LNCaP clone FGC (cell line): Measurements from ENCODE around the gene GALNT8.

Source experiments
- DNase-seq: peaks from one replicate; pipeline ENCODE4 v3.0.0-alpha.2; 2011; ENCODE audit warnings: low read depth
- H3K4me3 ChIP-seq: 2 replicates; pipeline ENCODE4 v1.5.1; 2011; ENCODE audit warnings: mild to moderate bottlenecking, low read depth, low read length, control low read depth
- TF ChIP-seq, protein P1 (sequence below): IDR thresholded peaks from 2 replicates; pipeline ENCODE4 v1.5.1; 2012; ENCODE audit warnings: mild to moderate bottlenecking; ENCODE audit not compliant: control insufficient read depth, insufficient read depth; ENCODE audit errors: extremely low read depth

The GALNT8 gene

DNA sequence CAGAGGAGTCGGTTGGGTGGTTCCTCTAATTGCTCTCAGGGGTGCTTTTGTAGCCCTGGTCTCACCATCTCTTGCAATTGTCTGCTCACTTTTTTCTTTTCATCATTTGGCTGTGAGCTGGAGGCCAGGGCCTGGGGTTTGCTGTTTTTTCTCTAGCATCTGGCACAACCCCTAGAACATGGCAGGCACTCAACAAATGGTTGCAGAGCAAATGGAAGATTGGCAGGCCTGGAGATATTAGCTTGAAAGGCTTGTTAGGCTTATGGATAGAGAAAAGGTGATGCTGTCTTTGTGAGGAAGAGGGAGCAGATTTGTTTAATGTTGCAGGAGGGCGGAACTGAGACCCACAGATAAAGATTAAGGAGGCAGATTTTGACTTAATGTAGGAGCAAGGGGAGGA lies 47.0 kb downstream of the GALNT8 start:
- no peak for DNase-seq
- no peak overlapping the region for H3K4me3 ChIP-seq
- TF ChIP-seq, protein P1, sequence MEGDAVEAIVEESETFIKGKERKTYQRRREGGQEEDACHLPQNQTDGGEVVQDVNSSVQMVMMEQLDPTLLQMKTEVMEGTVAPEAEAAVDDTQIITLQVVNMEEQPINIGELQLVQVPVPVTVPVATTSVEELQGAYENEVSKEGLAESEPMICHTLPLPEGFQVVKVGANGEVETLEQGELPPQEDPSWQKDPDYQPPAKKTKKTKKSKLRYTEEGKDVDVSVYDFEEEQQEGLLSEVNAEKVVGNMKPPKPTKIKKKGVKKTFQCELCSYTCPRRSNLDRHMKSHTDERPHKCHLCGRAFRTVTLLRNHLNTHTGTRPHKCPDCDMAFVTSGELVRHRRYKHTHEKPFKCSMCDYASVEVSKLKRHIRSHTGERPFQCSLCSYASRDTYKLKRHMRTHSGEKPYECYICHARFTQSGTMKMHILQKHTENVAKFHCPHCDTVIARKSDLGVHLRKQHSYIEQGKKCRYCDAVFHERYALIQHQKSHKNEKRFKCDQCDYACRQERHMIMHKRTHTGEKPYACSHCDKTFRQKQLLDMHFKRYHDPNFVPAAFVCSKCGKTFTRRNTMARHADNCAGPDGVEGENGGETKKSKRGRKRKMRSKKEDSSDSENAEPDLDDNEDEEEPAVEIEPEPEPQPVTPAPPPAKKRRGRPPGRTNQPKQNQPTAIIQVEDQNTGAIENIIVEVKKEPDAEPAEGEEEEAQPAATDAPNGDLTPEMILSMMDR: no peak

- DNase-seq: no peak
- no peak overlapping the region for H3K4me3 ChIP-seq
- TF ChIP-seq, protein P1: no peak
Observed at GRCh38 chr12:4768341-4768740, 48.1 kb downstream of the GALNT8 start.

DNA sequence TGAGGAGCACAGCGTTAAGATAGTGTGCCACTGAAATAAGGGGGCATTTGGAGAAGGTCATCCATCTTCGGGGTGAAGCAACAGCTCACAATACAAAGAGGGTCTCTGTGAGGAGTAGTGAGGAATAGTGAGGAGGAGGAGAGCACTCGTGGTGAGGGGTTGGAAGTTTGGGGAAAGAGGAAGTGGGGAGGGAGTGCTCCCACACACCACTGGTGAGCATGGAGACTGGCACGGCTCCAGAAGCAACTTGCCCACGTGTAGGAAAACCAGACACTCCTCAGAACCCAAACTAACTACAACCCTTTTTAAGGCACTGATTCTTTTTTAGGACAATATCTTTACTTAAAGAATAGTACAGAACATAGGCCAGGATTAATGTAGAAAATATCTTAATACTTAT lies 48.9 kb downstream of the GALNT8 start:
- no peak overlapping the region for H3K4me3 ChIP-seq
- no peak for DNase-seq

GRCh38 chr12:4771172-4771959 lies 51.2 kb downstream of the GALNT8 start:
- no peak for DNase-seq
- H3K4me3 ChIP-seq: no peak overlapping the region
- TF ChIP-seq, protein P1: no peak

More for the DNA sequence above, 48.9 kb downstream of the GALNT8 start:
- TF ChIP-seq, protein P1: no peak

GRCh38 chr12:4771960-4772566 lies 51.9 kb downstream of the GALNT8 start:
- H3K4me3 ChIP-seq: no peak overlapping the region
- TF ChIP-seq, protein P1: no peak
- DNase-seq: no peak

DNA sequence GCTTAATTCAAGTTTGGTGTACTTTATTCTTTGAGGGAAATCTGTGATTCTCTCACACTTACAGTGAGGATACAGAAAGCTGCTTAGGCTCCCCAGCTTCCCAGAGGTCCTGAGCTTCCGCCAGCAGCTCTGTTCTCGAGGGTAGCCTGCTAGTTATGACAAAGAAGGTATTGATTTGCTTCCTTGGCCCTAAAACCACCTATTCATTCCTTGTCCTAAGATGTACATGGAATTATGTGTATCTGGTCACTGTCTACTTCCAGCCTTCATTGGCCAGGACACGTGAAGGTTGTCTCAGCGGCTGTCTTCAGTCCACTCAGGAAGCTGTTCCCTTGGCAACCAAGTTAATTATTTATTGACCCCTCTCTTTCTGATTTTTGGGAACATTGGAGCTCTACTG lies 55.7 kb downstream of the GALNT8 start:
- DNase-seq: no peak
- TF ChIP-seq, protein P1: no peak
- no peak overlapping the region for H3K4me3 ChIP-seq
